Calu3 (cell line): ENCODE results near the gene ALG10. TPM values are rescaled to one million over a fixed set of nuclear protein-coding genes. Genes with fewer than 3 reads are reported as not detected.
"Not testable (repeated sequence)": the region's sequence is repeated elsewhere in the genome, so short reads cannot be mapped to it uniquely, and the experiment has no call there.

Experiments used
- BruUV-seq: library from RNA; stranded (reverse); fragments of 400-500 nt; replicated peaks from 2 replicates; lab custom pipeline; 2021; lab: Mats Ljungman, UMichigan
- CTCF ChIA-PET: fragments of 300-600 bp; sonication (Branson Sonifier 250); formaldehyde crosslinking; loops from one replicate; lab custom pipeline; 2022; ENCODE audit warnings: antibody characterized with exemption; lab: Charles Lee
- DNase-seq: peaks from one replicate; pipeline ENCODE4 v3.0.0; 2022
- H3K27ac Mint-ChIP-seq: one replicate; pipeline ENCODE4 v1.8.0; 2022; ENCODE audit warnings: mixed read lengths; ENCODE audit not compliant: unreplicated experiment
- H3K27me3 Mint-ChIP-seq: one replicate; pipeline ENCODE4 v1.8.0; 2022; ENCODE audit warnings: mixed read lengths; ENCODE audit not compliant: unreplicated experiment
- H3K36me3 Mint-ChIP-seq: one replicate; pipeline ENCODE4 v1.8.0; 2022; ENCODE audit warnings: mild to moderate bottlenecking, moderate library complexity, mixed read lengths; ENCODE audit not compliant: insufficient read depth, unreplicated experiment
- H3K4me1 Mint-ChIP-seq: one replicate; pipeline ENCODE4 v1.8.0; 2022; ENCODE audit warnings: mild to moderate bottlenecking, low read depth, mixed read lengths; ENCODE audit not compliant: unreplicated experiment
- H3K4me3 Mint-ChIP-seq: one replicate; pipeline ENCODE4 v1.8.0; 2022; ENCODE audit warnings: mild to moderate bottlenecking, low read depth, moderate library complexity, mixed read lengths; ENCODE audit not compliant: unreplicated experiment
- H3K9me3 Mint-ChIP-seq: one replicate; pipeline ENCODE4 v1.8.0; 2022; ENCODE audit warnings: low read depth, mixed read lengths; ENCODE audit not compliant: unreplicated experiment
- CTCF ChIP-seq: fragments of 200-600 bp; IDR thresholded peaks from one replicate; pipeline ENCODE4 v1.8.0; 2022; ENCODE audit warnings: antibody characterized with exemption; ENCODE audit not compliant: unreplicated experiment
- intact Hi-C: fragments of 100-400 bp; cut with micrococcal nuclease; formaldehyde crosslinking; loops from one replicate; pipeline ENCODE4 v1.10.0; 2022; ENCODE audit not compliant: unreplicated experiment
- total RNA-seq: library from RNA; stranded (reverse); gene quantifications from 2 replicates; pipeline ENCODE4 v1.2.3, GENCODE V29; 2022

The ALG10 gene
- total RNA-seq, 1 experiment from 2014 or later: 17.4 TPM

GRCh38 chr12:34046570-34046969 is 24.3 kb downstream of the ALG10 start:
- Mint-ChIP-seq H3K27ac (no peak overlapping the region), H3K9me3 (peaks cover 14% of the 10 kb centered on the region), H3K4me1 (peaks cover 9% of the 10 kb centered on the region), H3K27me3 (no peaks in the 10 kb centered on the region), H3K4me3 (no peak overlapping the region), H3K36me3 (no peaks in the 10 kb centered on the region)
- BruUV-seq: no TSS peak
- CTCF ChIA-PET: no interaction called here
- DNase-seq: no peak
- TF ChIP-seq CTCF: no peak
- intact Hi-C loops: no loop called here

- H3K27ac Mint-ChIP-seq, H3K27me3 Mint-ChIP-seq, CTCF ChIA-PET, BruUV-seq, H3K4me3 Mint-ChIP-seq, intact Hi-C loops, DNase-seq, H3K4me1 Mint-ChIP-seq, H3K36me3 Mint-ChIP-seq: not testable (repeated sequence)
- H3K9me3 Mint-ChIP-seq: peaks cover 14% of the 10 kb centered on the region
These were observed 25.6 kb downstream of the ALG10 start for GRCh38 chr12:34047855-34048254.

GRCh38 chr12:34048714-34049113 is 26.4 kb downstream of the ALG10 start:
- intact Hi-C loops: no loop called here
- Mint-ChIP-seq H3K9me3 (peaks cover 14% of the 10 kb centered on the region), H3K4me1 (peaks cover 9% of the 10 kb centered on the region), H3K4me3 (no peak overlapping the region), H3K27ac (no peak overlapping the region), H3K36me3 (no peaks in the 10 kb centered on the region), H3K27me3 (no peaks in the 10 kb centered on the region)
- no TSS peak for BruUV-seq
- CTCF ChIA-PET: no interaction called here
- DNase-seq: no peak
- no peak for TF ChIP-seq CTCF

GRCh38 chr12:34051486-34051885 is 29.2 kb downstream of the ALG10 start:
- intact Hi-C loops: no loop called here
- CTCF ChIA-PET: no interaction called here
- DNase-seq: no peak
- Mint-ChIP-seq H3K27me3 (no peaks in the 10 kb centered on the region), H3K27ac (no peak overlapping the region), H3K36me3 (no peaks in the 10 kb centered on the region), H3K4me1 (peaks cover 9% of the 10 kb centered on the region), H3K4me3 (no peak overlapping the region), H3K9me3 (peaks cover 14% of the 10 kb centered on the region)
- no peak for TF ChIP-seq CTCF
- BruUV-seq: no TSS peak

GRCh38 chr12:34054938-34055337 is 32.6 kb downstream of the ALG10 start:
- no peak for DNase-seq
- BruUV-seq: no TSS peak
- peaks cover 2% of the 10 kb centered on the region for H3K9me3 Mint-ChIP-seq
- intact Hi-C loops: no loop called here
- H3K27me3 Mint-ChIP-seq: no peaks in the 10 kb centered on the region
- H3K4me1 Mint-ChIP-seq: no peaks in the 10 kb centered on the region
- no peak overlapping the region for H3K27ac Mint-ChIP-seq
- H3K36me3 Mint-ChIP-seq: no peaks in the 10 kb centered on the region
- CTCF ChIA-PET: interaction anchor here (0.7 kb wide), 1 partner anchor 54 kb away, joined by 5 read pairs; no protein-coding TSS in a partner anchor
- H3K4me3 Mint-ChIP-seq: no peak overlapping the region
- TF ChIP-seq CTCF: no peak
